HG02981 (cell line): ENCODE data around the gene EPHA5.

ENCODE experiments used
- ATAC-seq: cut with Tn5 transposase; IDR thresholded peaks from one replicate; pipeline ENCODE4 v1.9.1; 2021; ENCODE audit warnings: mild to moderate bottlenecking, moderate library complexity; ENCODE audit not compliant: unreplicated experiment

Gene EPHA5

DNA sequence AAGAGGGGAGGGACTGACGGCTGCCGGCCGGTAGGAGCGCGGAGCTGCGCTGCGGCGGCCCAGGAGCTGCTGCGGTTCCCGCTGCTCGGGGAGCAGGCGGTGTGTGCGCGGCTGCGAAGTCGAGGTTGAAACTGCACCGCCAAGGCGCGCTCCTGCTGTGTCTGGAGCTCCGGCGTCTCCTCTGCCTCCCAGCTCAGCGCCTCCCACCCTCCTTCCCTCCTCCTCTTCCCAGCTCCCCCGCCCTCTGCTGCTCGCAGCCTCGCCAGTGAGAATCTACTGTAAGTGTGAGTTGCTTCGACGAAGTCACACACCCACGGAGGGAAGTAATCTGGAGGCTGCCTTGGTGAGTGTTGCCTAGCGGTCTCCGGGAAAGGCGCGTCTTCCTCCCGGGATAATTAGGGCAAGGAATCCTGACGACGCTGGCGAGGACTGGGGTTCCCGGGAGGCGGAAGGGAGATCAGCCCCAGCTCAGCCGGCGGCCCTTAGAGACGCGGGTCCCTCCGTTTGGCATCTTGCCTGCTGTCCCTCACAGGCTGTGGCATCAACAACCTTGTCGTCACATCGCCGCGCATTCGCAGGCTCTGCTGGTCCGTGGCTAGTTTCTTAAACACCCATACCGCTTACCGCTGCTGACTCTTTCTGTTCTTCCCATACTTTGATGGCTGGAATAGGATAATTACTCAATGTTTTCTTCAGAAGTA, at the start of gene EPHA5:
Gene EPHA5 (minus strand): TSS at position 159 of the 701 bp plus-strand sequence. CDS start 747 bp downstream, outside the sequence.
- ATAC-seq: peak; percentile 45

- ATAC-seq: no peak
These were observed 49.3 kb upstream of the EPHA5 start for GRCh38 chr4:65719635-65720034.

DNA sequence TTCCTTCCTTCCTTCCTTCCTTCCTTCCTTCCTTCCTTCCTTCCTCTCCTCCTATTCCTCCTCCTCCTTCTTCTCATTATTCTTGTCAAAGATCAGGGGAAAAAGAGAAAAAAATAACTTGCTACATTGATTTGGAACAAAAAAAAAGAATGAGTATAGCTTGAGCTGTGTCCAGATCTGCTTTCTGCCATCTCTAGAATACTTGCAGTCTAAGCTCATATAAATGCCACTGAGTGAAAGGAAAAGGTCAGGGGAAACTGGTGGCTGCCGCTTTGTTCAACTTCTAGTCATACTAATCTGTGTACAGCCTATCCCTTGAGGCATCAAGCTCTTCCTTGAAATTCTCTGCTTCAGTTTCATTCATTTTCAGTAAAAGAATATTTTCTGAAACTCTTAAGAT, 28.3 kb upstream of the EPHA5 start:
- ATAC-seq: no peak

DNA sequence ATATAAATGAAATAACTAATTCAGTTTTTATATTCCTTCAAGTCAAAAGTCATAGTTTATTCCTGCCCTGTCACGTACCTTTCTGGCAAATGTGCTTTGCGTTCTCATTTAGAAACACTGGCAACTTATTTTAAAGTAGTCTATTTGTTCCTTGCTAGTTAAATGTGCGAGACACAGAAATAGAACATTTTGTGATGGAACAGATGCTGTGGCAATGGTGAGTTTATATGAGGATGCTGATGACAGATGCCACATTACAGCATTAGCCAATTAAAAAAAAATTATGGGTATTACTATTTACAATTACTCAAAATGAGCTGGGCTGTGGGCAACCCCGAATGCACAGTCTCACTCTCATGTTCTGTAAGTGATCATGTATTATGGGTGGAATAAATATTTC, 26.1 kb upstream of the EPHA5 start:
- ATAC-seq: no peak

DNA sequence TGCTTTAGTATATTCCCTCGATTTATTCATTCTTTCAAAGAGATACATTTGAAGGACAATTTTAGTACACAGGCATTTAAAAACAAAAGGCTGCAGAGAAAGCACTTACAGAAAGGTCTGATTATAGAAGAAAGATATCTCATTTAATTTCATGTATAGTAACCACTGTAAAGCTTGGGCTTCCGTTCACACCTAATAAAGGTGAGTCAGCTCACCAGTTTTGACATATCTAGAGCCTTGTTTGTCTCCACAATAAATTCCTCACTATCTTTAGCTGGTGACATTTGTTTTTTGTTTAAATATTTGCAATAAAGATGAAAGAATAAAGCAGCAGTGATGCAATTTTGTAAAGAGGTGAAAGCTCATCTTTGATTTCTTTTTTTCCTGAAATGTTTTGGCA, 1.1 kb upstream of the EPHA5 start:
- no peak for ATAC-seq

DNA sequence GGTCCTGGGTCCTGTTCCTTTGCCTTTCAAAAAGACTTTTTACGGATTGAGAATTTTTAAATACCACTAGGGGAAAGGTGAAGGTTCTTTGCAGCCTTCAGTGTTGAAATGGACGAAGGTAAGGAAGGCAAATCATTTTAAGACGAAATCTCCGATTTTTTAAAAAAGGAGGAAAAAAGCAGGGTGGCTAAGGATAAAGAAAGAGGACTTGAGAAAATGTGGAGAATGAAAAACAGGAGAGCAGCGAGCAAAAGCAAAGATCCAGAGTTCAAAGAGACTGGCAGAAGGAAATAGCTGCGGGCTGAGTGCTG, 314 bp downstream of the EPHA5 start:
- no peak for ATAC-seq

DNA sequence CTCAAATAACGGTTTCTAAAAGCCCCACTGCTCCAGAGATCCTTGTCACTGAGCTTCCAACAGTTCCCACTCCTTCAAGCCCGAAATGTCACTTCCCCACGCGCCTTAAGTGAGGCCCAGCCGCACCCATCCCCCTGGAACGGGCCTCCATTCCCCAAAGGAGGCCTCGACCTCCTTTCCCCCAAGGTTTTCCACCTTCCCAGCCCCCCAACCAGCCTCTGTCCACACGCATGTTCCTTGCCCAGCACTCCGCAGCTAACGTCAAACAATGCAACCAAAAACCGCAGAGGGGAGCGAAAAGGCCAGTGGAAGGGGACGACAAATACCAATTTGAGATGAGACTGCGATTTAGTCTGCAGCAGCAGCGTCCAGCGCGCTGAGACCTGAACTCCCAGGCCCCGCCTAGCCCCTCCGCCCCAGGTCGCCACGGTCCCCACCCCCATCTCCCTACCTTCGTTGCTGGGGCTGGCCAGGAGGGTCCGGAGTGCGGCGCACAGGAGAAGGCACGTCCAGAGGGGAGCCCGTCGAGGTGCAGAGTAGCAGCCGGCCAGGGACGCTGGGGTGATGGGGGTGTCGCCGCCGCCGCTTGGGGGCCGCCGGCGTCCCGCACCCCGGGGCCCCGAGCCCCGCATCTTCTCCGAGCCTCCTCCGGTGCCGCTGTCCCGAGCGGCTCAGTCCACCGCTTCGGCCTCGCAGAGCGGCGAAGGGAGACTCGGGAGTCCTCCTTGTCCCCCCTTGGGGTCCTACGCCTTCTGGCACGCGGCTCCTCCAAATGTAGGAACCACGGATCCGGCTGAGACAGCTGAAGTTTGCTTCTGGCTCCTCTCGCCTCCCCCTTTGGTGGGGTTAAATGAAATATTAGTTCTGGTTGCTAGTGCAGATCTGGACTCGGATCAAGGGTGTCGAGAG, 924 bp downstream of the EPHA5 start:
- ATAC-seq: no peak

- ATAC-seq: no peak
These were observed 1.8 kb downstream of the EPHA5 start for GRCh38 chr4:65668201-65669089.

- ATAC-seq: no peak
These were observed 2.7 kb downstream of the EPHA5 start for GRCh38 chr4:65667506-65668041.

DNA sequence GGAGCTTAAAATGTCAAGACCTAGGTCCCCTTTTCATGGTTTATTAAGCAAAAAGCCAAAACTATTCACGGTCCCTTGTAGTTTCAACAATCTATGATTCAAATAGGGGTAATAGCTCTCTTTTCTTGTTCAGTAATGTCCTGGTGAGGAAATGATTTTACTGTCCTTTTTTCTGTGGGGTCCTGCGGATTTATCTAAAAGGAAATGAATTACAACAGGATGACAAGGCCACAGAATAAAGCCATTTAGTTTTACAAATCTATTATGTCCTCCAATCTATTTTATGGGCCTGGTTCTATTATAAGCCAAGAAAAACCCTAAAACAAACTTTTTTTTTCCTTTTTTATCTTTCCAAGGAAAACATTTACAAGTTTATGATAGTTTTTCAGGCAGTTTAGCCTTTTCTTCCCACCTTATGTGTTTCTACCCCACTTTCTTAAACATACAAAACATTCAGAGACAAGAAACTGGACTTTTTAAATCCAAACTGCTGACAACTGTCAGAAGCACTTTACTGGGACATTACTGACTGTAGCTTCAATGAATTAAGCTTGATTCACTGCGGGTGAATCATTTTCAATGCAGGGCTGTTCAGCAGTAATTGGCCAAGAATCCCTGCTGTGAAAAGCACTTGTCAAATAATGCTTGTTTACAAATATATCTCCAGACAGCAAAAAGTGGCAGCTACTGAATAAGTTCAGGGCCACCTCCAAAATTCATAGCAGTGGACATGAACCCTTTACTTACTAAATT, 4.3 kb downstream of the EPHA5 start:
- no peak for ATAC-seq

GRCh38 chr4:65661471-65661870, 8.8 kb downstream of the EPHA5 start:
- no peak for ATAC-seq

- ATAC-seq: no peak
These were observed 12.2 kb downstream of the EPHA5 start for GRCh38 chr4:65658117-65658516.

- no peak for ATAC-seq
These were observed 14.3 kb downstream of the EPHA5 start for GRCh38 chr4:65656008-65656407.

GRCh38 chr4:65654976-65655375, 15.3 kb downstream of the EPHA5 start:
- no peak for ATAC-seq

- ATAC-seq: no peak
These were observed 16.4 kb downstream of the EPHA5 start for GRCh38 chr4:65653740-65654361.

GRCh38 chr4:65651751-65652150, 18.5 kb downstream of the EPHA5 start:
- ATAC-seq: no peak

DNA sequence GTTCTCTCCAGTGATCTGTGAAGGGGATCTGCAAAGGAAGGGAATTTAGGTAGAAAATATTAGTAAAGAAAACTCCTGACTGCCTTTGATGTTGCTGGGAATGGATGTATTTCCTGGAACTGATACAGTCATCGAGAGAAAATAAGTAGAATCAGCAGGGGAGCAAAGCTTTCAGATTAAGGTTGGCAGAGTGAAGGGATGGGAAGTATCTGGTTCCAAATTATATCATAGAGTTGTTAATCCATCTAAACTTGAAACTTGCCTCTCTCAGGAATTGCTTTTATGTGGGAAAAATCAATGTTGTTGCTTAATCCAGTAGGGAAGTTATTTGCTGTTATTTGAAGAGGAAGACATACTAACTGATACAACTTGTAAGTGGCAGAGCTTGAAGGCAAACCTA, 19.3 kb downstream of the EPHA5 start:
- no peak for ATAC-seq

- no peak for ATAC-seq
These were observed 24.2 kb downstream of the EPHA5 start for GRCh38 chr4:65646136-65646535.

GRCh38 chr4:65645185-65645584, 25.1 kb downstream of the EPHA5 start:
- ATAC-seq: no peak
